Activated CD8-positive, alpha-beta T cell treated with anti-CD3 and anti-CD28 coated beads, Interleukin-2, amount 10 ng/mL, durations not matched to agents 7 days and 5 days (primary cell): ENCODE results near the gene BTN2A1. TPM values are rescaled to one million over a fixed set of nuclear protein-coding genes. Genes with fewer than 3 reads are reported as not detected.

Experiments used
- ATAC-seq: fragments of 150-1000 bp; cut with Tn5 transposase; one replicate; pipeline ENCODE4 v1.10.0; 2021; ENCODE audit warnings: moderate library complexity
- CTCF ChIA-PET: fragments of 350-600 bp; sonication (Branson Sonifier 250); formaldehyde crosslinking; loops from one replicate; lab custom pipeline; 2021; ENCODE audit warnings: antibody characterized with exemption; lab: Charles Lee
- POLR2A ChIA-PET: fragments of 350-600 bp; sonication (Branson Sonifier 250); formaldehyde crosslinking; loops from one replicate; lab custom pipeline; 2021; ENCODE audit warnings: antibody characterized with exemption; lab: Charles Lee
- DNase-seq: peaks from one replicate; pipeline ENCODE4 v3.0.0-alpha.2; 2020
- H3K27ac Mint-ChIP-seq: one replicate; pipeline ENCODE4 v1.8.0; 2021; ENCODE audit warnings: mild to moderate bottlenecking, mixed read lengths
- H3K27me3 Mint-ChIP-seq: one replicate; pipeline ENCODE4 v1.8.0; 2021; ENCODE audit warnings: low read depth, mixed read lengths
- H3K36me3 Mint-ChIP-seq: one replicate; pipeline ENCODE4 v1.8.0; 2021; ENCODE audit warnings: low read depth, mixed read lengths
- H3K4me1 Mint-ChIP-seq: one replicate; pipeline ENCODE4 v1.8.0; 2021; ENCODE audit warnings: low read depth, mixed read lengths
- H3K4me3 Mint-ChIP-seq: one replicate; pipeline ENCODE4 v1.8.0; 2021; ENCODE audit warnings: mild to moderate bottlenecking, mixed read lengths
- H3K9me3 Mint-ChIP-seq: one replicate; pipeline ENCODE4 v1.8.0; 2022; ENCODE audit warnings: mixed read lengths; ENCODE audit not compliant: insufficient read depth
- total RNA-seq, 2 experiments: library from RNA; stranded (reverse); gene quantifications; one replicate each; pipeline ENCODE4 v1.2.3, GENCODE V29; 2021

BTN2A1 gene
- total RNA-seq, 2 experiments from 2014 or later = 22.4 to 23.6 TPM

DNA sequence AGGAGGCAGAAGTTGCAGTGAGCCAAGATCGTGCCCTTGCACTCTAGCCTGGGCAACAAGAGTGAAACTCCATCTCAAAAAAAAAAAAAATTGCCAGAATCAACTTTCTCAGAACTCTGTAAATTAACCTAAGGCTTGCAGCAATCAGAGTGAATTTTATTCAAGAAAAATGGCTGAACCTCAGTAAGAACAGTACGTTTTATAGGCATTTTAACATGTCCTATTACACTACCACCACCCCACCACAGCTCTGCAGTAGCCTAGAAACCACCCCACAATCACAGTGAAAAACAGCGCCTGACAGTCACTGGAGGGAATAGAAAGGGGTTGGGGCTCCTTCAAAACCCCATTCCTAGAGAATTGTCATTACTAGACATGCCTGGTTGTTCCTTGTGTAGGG lies 26.0 kb downstream of the BTN2A1 start:
- POLR2A ChIA-PET = interaction anchor here (2.2 kb wide), 1 partner anchor 10 kb away, joined by 10 read pairs; no protein-coding TSS in a partner anchor
- Mint-ChIP-seq H3K9me3 (no peaks in the 10 kb centered on the region), H3K4me3 (no peak overlapping the region), H3K27me3 (no peaks in the 10 kb centered on the region), H3K36me3 (peaks cover 1% of the 10 kb centered on the region), H3K4me1 (peaks cover 2% of the 10 kb centered on the region), H3K27ac (no peak overlapping the region)
- ATAC-seq (no peak), DNase-seq (no peak)
- CTCF ChIA-PET = no interaction called here

DNA sequence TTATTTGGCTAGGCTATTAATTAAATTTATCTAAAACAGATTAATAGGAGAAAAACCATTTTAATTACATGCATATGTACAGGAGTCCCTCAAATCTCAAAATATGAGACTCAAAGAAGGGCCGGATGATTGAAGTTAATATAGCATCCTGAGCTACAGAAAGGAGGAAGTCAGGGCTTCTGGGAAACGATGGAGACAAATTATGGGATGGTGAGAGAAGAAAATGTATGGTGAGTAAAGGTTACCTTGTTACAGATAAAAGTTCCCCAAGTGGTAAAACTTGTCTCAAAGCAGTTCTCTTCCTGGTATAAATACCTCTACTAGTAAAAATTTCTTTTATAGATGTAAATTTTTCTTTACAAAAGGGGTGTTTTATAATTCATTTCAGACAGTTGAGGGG lies 26.4 kb downstream of the BTN2A1 start:
- no peaks in the 10 kb centered on the region for H3K27me3 Mint-ChIP-seq
- H3K27ac Mint-ChIP-seq = no peak overlapping the region
- no peak for DNase-seq
- ChIA-PET POLR2A (interaction anchor here (2.2 kb wide), 1 partner anchor 10 kb away, joined by 10 read pairs; no protein-coding TSS in a partner anchor), CTCF (interaction anchor here (1.3 kb wide), 1 partner anchor 144 kb away, joined by 3 read pairs; no protein-coding TSS in a partner anchor)
- ATAC-seq = no peak
- peaks cover 2% of the 10 kb centered on the region for H3K4me1 Mint-ChIP-seq
- H3K9me3 Mint-ChIP-seq = no peaks in the 10 kb centered on the region
- H3K36me3 Mint-ChIP-seq = peaks cover 1% of the 10 kb centered on the region
- H3K4me3 Mint-ChIP-seq = no peak overlapping the region

DNA sequence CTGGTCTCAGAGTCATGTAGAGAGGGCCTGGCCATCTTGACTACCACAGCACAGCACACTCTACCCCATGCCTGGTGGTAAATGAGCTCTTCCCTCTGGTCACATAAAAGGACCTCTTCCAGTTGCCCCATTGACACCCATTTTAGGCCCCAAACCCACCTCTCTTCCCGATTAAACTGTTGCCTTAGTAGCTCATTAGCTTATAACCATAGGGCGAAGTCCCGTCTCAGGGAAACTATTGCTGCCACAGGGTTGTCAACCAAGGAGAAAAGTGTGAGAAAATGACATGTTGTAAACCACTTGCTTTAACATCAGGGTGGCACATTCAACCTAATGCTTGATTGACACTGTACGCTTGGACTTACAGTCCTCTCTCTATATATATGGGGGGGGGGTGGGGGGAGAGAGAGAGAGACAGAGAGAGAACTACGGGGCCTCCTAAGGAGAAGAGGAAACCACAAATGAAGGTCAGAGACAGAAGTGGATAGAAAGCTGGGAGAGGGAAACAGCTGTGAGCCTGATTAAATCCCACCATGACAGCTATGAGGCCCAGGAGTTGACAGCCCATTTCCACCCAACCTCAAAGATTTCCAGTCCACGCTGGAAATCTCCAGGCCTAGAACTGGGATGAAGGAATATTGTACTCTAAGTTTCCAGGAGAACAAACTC lies 27.5 kb downstream of the BTN2A1 start:
- H3K27ac Mint-ChIP-seq = no peak overlapping the region
- H3K4me1 Mint-ChIP-seq = peaks cover 2% of the 10 kb centered on the region

DNA sequence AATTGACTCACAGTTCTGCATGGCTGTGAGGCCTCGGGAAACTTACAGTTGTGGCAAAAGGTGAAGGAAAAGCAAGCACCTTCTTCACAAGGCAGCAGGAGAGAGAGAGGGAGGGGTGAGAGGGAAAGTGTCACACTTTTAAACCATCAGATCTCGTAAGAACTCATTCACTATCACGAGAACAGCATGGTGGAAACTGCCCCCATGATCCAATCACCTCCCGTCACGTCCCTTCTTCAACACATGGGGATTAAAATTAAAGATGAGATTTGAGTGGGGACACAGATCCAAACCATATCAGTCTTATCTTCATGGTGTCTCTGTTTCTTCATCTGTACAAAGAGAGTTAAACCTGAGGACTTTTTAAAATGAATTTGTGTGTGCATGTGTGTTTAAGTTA lies 28.6 kb downstream of the BTN2A1 start:
- POLR2A ChIA-PET = no interaction called here
- no peaks in the 10 kb centered on the region for H3K4me1 Mint-ChIP-seq
- no peaks in the 10 kb centered on the region for H3K36me3 Mint-ChIP-seq
- no peak for DNase-seq
- no peaks in the 10 kb centered on the region for H3K9me3 Mint-ChIP-seq
- ATAC-seq = no peak
- no peak overlapping the region for H3K4me3 Mint-ChIP-seq
- no peaks in the 10 kb centered on the region for H3K27me3 Mint-ChIP-seq
- CTCF ChIA-PET = interaction anchor here (1.1 kb wide), 1 partner anchor 164 kb away, joined by 3 read pairs; no protein-coding TSS in a partner anchor
- no peak overlapping the region for H3K27ac Mint-ChIP-seq

More for the DNA sequence above, 27.5 kb downstream of the BTN2A1 start:
- no peaks in the 10 kb centered on the region for H3K9me3 Mint-ChIP-seq
- POLR2A ChIA-PET = interaction anchor here (0.6 to 2.2 kb wide), 2 partner anchors 11 to 52 kb away, joined by 3 to 10 read pairs; no protein-coding TSS in a partner anchor
- no peak for ATAC-seq
- no peak for DNase-seq
- H3K4me3 Mint-ChIP-seq = no peak overlapping the region
- H3K27me3 Mint-ChIP-seq = no peaks in the 10 kb centered on the region
- CTCF ChIA-PET = interaction anchor here (0.9 to 1.3 kb wide), 4 partner anchors 8 to 163 kb away, joined by 3 to 4 read pairs (median 3); no protein-coding TSS in a partner anchor
- H3K36me3 Mint-ChIP-seq = peaks cover 1% of the 10 kb centered on the region

DNA sequence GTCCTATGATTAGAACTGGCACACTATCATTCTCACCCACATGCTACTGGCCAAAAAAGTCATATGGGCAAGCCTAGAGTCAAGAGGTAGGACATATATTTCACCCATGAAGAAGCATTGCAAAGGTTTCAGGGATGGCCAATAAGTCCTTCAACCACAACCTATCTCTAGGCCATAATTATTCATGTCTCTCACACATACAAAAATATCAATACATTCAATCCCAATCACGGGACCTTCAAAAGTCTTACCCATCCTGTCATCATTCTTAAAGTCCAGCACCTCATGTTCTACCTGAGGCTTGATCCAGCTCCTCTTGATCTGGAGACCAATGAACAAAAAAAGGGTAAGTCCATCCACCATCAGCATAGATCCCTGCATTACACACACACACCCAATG lies 29.7 kb downstream of the BTN2A1 start:
- Mint-ChIP-seq H3K9me3 (no peaks in the 10 kb centered on the region), H3K4me1 (no peaks in the 10 kb centered on the region), H3K27ac (no peak overlapping the region), H3K27me3 (no peaks in the 10 kb centered on the region), H3K4me3 (no peak overlapping the region), H3K36me3 (no peaks in the 10 kb centered on the region)
- ATAC-seq = no peak
- ChIA-PET POLR2A (no interaction called here), CTCF (interaction anchor here (1.1 kb wide), 1 partner anchor 17 kb away, joined by 3 read pairs; no protein-coding TSS in a partner anchor)
- no peak for DNase-seq

DNA sequence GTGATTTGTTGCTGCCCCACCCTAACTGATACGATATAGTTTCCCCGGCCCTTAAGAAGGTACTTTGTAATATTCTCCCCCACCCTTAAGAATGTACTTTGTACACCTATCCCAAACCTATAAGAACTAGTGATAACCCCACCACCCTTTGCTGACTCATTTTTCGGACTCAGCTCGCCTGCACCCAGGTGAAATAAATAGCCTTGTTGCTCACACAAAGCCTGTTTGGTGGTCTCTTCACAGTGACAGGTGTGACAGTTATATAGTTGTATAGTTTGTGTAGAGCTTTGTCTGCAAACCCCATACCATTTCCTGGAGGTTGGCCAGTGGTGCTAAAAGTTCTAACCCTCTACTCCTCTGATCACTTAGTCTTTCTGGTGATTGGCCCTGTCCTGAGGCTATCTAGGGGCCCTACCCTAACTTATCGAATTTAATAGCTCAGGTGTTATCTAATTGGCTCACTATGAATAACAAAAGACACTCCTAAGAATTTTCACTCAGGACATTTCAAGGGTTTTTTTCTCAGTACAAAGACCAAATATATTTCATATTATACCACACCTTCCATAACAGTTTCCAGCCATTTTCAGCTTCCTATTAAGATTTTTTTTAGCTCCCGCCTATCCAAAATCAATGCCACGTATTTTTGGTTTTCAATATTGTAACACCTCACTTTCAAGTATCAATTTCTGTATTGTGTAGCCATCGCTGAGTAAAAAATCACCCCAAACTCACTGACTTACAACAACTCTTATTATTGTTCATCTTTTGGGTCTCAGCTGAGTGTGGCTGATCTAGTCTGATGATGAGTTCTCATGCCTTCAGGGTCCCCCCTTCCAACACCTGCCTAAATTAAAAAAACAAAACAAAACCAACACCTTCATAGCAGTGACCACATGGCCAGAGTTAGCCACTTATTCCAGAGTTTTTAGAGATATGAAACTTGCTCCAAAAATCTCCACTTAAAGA lies 32.5 kb downstream of the BTN2A1 start:
- CTCF ChIA-PET = interaction anchor here (1.3 to 1.6 kb wide), 4 partner anchors 10 to 149 kb away, joined by 4 to 7 read pairs (median 4); no protein-coding TSS in a partner anchor
- Mint-ChIP-seq H3K4me1 (peaks cover 18% of the 10 kb centered on the region), H3K27ac (no peak overlapping the region), H3K9me3 (no peaks in the 10 kb centered on the region), H3K27me3 (no peaks in the 10 kb centered on the region), H3K36me3 (no peaks in the 10 kb centered on the region), H3K4me3 (no peak overlapping the region)
- DNase-seq (no peak), ATAC-seq (no peak)
- POLR2A ChIA-PET = interaction anchor here (0.6 to 0.8 kb wide), 2 partner anchors 25 to 126 kb away, joined by 3 read pairs; no protein-coding TSS in a partner anchor

DNA sequence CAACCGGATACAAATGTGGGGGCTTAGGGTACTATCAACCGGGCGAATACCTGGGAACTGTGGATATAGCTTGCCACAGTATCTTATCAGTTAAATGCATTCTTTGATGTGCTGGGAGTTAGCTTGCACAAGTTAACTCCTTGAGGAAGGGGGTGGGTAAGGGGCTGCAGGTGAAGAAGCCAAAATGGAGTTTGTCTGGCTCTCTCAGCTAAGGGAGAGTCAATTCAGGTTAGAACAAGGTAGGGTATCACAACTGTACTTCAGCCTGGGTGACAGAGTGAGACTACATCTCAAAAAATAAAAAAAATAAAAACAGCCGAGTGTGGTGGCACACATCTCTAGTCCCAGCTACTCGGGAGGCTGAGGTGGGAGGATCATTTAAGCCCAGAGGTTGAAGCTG lies 33.8 kb downstream of the BTN2A1 start:
- Mint-ChIP-seq H3K36me3 (no peaks in the 10 kb centered on the region), H3K9me3 (no peaks in the 10 kb centered on the region), H3K27ac (no peak overlapping the region), H3K4me3 (no peak overlapping the region), H3K4me1 (peaks cover 18% of the 10 kb centered on the region), H3K27me3 (peaks cover 3% of the 10 kb centered on the region)
- ChIA-PET POLR2A (no interaction called here), CTCF (interaction anchor here (1.2 to 2.2 kb wide), 2 partner anchors 17 to 21 kb away, joined by 3 to 7 read pairs; no protein-coding TSS in a partner anchor)
- ATAC-seq = no peak
- DNase-seq = no peak

DNA sequence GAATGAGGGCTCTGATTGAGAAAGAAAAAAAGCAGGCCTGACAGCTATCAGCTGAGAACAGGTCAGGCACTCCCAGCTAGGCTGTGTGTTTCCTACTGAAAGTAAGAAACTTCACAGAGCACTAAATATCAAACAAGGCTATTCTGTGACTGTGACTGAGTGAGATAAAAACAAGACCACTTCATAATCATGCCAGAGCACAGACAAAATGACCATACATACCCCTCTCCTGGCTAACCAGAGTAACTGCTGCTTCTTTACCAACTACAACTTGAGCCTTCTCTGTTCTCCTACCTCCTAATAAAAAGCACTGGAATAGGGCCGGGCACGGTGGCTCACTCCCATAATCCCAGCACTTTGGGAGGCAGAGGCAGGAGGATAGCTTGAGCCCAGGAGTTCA lies 35.5 kb downstream of the BTN2A1 start:
- ChIA-PET POLR2A (no interaction called here), CTCF (interaction anchor here (1.5 to 2.3 kb wide), 3 partner anchors 8 to 19 kb away, joined by 3 to 7 read pairs (median 4); no protein-coding TSS in a partner anchor)
- H3K4me1 Mint-ChIP-seq = peaks cover 21% of the 10 kb centered on the region
- H3K27ac Mint-ChIP-seq = no peak overlapping the region
- H3K27me3 Mint-ChIP-seq = peaks cover 6% of the 10 kb centered on the region
- DNase-seq (no peak), ATAC-seq (peak; percentile 64)
- no peaks in the 10 kb centered on the region for H3K36me3 Mint-ChIP-seq
- no peak overlapping the region for H3K4me3 Mint-ChIP-seq
- H3K9me3 Mint-ChIP-seq = no peaks in the 10 kb centered on the region

DNA sequence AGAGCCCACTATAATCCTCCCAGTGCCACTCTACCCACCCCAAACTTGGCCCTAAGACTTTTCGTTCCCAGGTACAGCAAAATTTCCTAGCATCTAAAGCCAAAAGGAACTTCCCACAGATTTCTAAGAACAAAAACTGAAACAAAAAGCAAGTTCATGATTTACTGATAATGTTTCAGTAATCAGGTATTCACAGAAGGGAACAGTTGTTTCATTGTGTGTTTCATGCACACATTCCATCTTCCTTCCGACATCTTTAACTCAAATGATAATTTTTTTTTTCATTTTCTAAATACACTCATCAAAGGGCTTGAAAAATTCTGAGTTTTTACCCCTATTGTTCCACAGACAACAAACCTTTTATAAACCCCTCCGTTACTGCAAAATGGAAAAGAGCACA lies 36.4 kb downstream of the BTN2A1 start:
- peaks cover 21% of the 10 kb centered on the region for H3K4me1 Mint-ChIP-seq
- H3K36me3 Mint-ChIP-seq = no peaks in the 10 kb centered on the region
- no peak overlapping the region for H3K4me3 Mint-ChIP-seq
- ATAC-seq = no peak
- no peak overlapping the region for H3K27ac Mint-ChIP-seq
- H3K9me3 Mint-ChIP-seq = no peaks in the 10 kb centered on the region
- ChIA-PET CTCF (interaction anchor here (0.6 to 2.3 kb wide), 4 partner anchors 9 to 152 kb away, joined by 3 to 9 read pairs (median 4); no protein-coding TSS in a partner anchor), POLR2A (no interaction called here)
- H3K27me3 Mint-ChIP-seq = peaks cover 8% of the 10 kb centered on the region
- DNase-seq = no peak

DNA sequence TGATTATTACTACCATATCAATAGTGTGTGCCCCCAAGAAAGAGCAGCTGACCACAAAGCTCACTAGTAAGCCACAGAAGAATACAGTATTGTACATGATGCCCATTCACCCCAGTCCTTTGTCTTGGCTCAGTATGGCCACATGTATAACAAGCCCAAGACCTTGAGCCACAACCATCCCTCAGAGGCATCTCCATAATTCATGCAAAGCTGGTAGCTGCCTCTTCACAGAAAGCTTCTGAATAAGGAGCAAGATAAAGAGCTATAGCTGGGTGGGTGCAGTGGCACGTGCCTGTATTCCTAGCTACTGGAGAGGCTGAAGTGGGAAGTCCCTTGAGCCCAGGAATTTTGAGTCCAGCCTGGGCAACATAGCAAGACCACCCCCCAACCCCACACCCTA lies 37.5 kb downstream of the BTN2A1 start:
- Mint-ChIP-seq H3K27me3 (peaks cover 9% of the 10 kb centered on the region), H3K4me3 (no peak overlapping the region), H3K36me3 (no peaks in the 10 kb centered on the region), H3K9me3 (no peaks in the 10 kb centered on the region), H3K4me1 (peaks cover 25% of the 10 kb centered on the region), H3K27ac (no peak overlapping the region)
- ATAC-seq = no peak
- ChIA-PET CTCF (interaction anchor here (2.3 kb wide), 1 partner anchor 153 kb away, joined by 9 read pairs; no protein-coding TSS in a partner anchor), POLR2A (interaction anchor here (0.8 kb wide), 1 partner anchor 22 kb away, joined by 3 read pairs; no protein-coding TSS in a partner anchor)
- DNase-seq = no peak

DNA sequence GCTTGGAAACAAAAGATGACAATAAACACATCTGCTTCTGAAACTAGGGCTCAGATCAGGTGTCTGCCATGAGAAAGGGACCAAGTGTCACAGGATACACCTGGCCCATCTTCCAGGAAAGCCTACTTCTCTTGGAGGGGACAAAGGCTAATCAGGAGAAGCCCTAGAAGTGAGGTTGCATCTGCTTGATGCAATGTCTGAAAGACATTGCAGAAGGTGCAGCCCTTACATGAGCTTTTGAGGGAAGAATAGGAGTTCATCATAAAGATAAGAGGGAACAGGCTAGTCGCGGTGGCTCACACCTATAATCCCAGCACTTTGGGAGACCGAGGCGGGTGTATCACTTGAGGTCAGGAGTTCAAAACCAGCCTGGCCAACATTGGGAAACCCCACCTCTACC lies 39.9 kb downstream of the BTN2A1 start:
- CTCF ChIA-PET = interaction anchor here (0.6 to 1.1 kb wide), 2 partner anchors 18 kb away, joined by 3 read pairs; no protein-coding TSS in a partner anchor
- Mint-ChIP-seq H3K36me3 (no peaks in the 10 kb centered on the region), H3K4me3 (no peak overlapping the region), H3K27ac (no peak overlapping the region), H3K27me3 (peaks cover 27% of the 10 kb centered on the region), H3K4me1 (peaks cover 40% of the 10 kb centered on the region), H3K9me3 (no peaks in the 10 kb centered on the region)
- POLR2A ChIA-PET = no interaction called here
- DNase-seq = no peak
- ATAC-seq = no peak
